IPS DF 4.7 (cell line): Measurements from ENCODE around the gene CHRNA3.

Experiments used
- DNase-seq: peaks from one replicate; pipeline ENCODE4 v3.0.0-alpha.2; 2013; ENCODE audit warnings: low spot score; ENCODE audit errors: extremely low read depth

The CHRNA3 gene

DNA sequence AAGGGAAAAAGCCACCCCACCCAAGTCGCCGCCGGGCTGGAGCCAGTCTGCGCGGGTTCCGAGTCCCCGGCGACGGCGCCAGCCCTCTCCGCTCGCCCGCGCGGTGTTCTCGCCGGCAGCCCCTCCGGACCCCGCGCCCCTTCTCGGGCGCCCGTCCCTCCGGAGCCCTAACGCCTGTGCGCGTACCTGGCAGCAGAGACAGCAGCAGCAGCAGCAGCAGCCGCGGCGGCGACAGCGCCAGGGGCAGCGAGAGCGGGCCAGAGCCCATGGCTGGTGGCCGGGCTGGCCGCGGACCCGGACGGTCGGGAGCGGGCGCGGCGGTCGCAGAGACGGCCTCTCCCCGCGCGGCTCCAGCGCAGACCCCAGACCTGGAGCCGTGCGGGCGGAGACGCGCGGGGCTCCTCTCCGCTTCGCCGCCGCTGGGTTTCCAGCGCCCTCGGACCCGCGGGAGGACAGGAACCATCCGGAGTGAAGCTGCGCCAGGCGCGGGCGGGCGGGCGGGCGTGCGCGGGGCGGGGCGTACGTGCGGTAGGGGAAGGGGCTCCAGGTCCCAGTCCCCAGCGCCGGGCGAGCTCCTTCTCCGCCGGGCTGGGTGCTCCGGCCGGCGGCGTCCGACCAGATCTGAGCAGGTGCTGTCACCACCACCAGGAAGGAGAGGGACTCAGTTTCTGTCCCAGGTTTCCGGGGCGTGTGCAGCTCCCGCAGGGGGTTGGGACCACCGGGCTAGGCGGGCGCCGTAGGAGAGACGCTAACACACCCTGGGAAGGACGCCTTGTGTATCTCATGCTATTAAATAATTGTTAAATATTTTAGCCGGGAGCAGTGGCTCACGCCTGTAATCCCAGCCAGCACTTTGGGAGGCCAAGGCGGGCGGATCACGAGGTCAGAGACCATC is at the start of gene CHRNA3:
CHRNA3 (minus strand) TSS at position 470 of the 895 bp plus-strand sequence; CDS start at position 268, 202 bp downstream.
- DNase-seq: no peak

DNA sequence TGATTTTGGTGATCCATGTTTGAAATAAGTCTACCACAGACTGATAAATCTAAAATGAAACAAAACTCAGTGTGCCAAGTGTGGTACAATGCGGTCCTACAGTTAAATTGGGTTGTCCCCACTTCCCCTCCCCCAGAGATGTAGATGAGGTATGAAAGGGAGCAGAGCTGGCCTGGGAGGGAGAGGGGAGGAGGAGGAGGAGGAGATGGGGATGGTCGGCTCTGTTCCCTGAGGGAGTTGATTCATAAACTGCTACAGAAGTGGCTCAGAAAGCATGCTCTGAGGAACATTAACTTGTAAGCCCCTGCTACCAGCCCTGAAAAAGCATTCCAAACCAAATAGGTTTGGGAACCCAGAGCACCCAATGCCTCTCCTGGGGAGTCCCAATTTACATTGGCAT is 48.2 kb upstream of the CHRNA3 start:
- no peak for DNase-seq

DNA sequence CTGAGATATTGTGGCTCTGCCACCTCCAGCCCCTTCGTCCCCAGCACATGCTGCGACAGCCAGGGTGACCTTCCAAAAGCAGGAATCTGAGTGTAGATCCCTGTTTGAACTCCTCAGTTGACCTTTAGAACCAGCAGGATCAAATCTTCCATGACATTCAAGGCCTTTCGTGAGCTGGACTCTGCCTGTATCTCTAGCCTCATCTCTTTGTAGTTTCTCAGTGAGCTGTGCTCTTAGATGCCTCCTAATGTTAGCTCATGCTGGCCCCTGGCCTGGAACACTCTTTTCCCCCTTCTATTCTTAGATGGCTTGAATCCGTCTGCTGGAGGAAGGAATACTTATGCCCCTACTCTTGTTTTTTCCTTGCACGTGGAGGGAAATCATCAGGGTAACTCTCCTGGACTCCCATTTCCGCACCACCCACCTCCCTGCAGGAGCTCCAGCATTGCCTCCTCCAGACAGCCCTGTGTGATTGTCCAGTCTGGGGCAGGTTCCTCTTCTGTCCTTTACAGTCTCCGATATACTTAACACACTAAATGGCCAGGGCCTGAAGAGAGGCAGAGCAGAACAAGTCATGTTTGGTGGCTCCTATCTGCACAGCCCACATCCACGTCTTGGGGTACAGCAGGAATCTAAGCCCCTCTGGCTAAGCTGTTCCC is 46.9 kb upstream of the CHRNA3 start:
- DNase-seq: no peak

DNA sequence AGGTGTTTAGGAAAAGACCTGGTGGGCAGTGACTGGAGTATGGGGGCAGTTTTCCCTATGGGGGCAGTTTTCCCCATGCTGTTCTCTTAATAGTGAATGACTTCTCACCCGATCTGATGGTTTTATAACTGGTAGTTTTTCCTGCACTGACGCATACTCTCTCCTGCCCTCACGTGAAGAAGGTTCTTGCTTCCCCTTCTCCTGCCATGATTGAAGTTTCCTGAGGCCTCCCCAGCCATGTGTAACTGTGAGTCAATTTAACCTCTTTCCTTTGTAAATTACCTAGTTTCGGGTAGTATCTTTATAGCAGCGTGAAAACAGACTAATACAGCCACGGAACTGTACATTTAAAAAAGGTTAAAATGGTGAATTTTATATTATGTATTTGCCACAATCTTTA is 45.2 kb upstream of the CHRNA3 start:
- no peak for DNase-seq

DNA sequence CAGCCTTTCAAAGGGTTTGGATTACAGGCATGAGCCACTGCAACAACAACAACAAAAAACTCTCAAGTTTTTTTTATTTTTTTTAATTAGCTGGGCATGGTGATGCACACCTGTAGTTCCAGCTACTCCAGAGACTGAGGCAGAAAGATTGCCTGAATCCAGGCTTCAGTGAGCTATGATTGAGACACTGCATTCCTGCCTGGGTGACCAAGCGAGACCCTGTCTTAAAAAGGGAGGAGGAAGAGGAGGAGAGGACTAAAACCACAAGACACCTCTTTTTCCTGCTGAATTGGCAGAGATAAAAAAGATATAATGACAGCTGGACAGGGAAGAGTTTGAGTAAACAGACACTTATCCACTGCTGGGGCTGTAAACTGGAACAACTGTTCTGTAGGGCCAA is 42.9 kb upstream of the CHRNA3 start:
- no peak for DNase-seq

DNA sequence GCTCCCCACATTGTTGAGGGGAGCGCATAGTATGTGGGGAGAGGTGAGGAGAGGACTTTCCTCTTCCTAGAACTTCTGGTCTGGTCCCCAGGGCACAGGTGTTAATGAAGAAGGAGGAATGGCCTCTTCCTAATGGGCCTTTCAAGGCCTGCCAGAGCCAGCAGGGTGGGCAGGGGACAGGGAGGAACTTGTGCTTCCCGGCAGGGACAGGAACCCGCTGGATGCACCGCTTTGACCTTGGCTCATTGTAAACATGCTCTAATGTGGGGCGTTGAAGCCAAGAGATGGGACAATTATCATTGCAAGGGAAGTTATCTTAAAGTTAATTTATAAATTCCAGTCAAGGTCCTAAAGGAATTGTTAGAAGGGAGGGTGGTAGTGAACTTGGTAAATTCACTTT is 41.2 kb upstream of the CHRNA3 start:
- DNase-seq: no peak

DNA sequence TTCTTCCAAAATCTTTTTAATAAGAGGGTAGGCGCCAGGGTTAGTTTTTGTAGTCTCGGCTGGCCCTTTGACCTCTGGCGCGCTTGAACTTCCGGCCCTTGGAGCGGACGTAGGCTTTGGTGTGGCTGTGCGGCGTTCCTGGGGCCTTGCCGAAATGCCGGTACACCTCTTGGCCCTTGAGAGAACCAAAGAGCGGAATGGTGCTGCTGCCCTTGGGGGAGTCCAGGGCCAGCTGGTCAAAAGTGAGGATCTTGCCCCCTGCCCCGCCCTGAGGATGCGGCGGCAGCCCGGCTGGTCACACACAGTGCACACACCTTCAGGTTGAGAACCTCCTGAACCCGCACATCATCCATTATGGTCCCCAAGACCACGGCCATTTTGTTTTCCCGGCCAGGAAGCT is 40.2 kb upstream of the CHRNA3 start:
- DNase-seq: no peak

DNA sequence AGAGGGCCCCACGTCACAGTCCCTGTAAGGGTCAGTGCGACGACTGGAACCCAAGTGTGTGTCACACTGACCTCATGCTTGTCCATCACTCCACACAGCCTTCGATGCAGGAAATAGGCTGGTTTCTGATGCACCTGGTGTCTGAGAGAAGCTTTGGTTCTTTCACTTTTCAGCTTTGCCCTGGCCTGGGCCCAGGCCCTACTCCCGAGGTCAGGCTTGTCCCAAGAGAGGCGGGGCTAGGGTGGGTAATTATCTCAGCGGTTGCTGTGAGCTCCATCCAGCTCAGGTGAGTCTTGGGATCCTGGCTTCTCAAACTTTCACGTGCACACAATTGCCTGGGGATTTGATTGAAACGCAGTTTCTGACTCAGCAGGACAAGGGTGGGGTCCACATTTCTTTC is 39.8 kb upstream of the CHRNA3 start:
- no peak for DNase-seq

DNA sequence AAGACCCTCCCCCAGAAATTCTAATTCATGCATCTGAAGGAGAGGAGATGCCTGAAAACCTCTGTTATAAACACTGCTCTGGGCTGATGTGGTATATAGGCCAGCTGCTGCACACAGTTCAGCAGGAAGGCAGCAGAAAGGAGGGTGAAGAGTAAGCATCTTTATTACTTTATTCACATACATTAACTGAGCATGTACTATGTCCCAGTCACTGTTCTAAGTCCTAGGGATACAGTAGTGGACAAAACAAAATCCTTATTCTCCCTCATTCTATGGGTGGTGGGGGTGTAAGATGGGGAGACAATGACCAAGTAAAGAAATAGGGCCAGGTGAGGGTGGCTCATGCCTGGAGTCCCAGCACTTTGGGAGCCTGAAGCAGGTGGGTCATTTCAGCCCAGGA is 38.0 kb upstream of the CHRNA3 start:
- DNase-seq: no peak

DNA sequence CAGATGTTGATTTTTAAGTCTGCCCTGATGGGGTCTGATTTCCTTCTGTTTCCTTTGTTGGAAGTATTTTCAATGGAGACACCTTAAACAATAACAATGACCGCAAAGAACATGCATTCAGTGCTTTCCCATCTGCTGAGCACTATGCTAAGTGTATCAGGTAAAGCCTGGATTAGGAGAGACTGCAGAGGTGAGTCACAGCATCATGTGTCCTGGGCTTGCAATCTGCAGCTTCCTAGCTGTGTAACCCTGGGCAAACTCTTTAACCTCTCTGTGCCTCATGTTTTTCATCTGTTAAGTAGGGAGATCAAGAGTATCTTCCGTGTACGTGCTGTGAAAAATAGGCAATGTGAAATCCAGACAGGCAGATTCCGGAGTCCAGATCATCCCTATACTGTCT is 33.5 kb upstream of the CHRNA3 start:
- no peak for DNase-seq

DNA sequence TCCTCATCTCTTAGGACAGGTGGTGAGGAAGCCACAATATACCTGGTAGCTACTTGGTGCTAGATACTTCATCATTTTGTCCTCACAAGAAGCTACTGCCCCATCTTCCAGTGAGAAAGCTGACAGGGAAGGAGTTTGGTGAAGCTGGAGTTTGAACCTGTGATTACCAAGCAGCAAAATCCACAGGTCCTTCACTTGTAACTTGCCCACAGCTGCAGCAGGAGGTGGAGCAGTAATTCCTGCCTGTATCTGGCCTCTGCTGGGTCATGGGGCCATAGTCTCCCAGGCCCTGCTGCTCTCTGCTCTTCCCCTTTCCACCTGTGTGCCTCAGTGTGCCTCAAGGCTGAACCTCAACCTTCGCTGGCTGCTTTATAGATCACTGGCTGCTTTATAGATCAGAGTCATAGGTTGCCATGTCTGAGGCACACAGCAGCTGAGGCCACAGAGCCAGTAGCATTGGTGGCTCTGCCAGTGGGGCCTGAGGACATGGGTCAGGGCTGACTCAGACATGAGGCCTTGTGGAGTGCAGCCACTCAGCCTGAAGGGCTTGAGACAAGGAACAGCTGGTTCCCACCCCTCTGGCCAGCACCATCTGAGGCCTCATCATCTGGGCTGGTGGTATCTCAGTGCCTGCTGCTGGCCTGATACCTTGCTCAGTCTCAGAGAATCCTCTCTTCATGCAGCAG is 31.3 kb upstream of the CHRNA3 start:
- DNase-seq: no peak

DNA sequence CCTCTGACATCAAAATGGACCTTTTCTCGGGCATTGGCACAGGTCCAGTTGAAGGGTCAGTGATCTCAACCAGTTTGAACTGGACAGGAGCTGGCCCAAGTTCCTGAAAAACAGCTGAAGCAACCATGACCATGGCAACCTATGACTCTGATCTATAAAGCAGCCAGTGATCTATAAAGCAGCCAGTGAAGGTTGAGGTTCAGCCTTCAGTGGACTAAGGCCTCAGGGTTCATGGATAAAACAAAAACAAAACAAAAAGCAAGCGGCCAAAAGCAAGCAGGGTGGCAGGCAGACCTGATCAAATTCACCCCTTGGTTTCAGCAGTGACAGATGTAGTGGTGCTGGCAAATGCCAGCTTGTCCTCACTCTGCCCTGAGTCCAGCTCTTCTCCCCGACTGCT is 30.2 kb upstream of the CHRNA3 start:
- DNase-seq: no peak

DNA sequence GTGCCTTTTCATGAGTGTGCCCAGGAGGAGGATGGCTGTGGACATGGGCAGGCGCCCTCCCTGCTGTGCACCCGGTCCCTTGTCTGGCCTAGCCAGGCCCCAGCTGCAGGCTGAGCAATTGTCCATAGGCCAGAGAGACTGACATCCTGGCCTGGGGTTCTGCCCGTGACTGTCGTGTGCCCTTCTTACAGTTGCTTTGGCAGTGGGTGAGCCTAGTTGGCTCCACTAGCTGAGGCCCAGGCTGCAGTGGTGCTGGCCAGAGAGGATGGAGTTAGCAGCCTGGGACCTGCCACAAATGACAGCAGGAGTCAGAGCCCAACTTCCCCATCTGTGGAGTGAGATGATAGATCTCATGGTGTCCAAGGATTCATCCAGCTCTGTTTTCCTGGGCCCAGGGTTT is 29.2 kb upstream of the CHRNA3 start:
- no peak for DNase-seq

DNA sequence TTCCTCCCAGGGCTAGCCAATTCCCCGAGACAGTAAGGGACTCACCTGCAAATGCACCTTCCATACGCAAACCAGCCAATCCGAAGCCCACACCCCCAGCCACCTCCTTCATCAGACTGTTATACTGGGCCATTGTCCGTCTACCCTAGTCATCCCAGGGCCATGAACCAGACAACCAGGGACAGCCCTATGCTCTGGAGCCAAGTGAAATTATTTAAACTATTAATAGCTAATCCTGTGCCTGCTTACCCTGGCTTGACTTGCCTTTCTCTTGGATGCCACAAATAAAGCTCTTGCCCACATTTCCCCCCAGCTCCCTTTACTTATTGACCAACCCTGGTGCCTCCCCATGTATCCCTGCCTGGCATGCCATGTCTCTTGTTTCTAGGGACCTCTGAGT is 24.2 kb upstream of the CHRNA3 start:
- DNase-seq: no peak

DNA sequence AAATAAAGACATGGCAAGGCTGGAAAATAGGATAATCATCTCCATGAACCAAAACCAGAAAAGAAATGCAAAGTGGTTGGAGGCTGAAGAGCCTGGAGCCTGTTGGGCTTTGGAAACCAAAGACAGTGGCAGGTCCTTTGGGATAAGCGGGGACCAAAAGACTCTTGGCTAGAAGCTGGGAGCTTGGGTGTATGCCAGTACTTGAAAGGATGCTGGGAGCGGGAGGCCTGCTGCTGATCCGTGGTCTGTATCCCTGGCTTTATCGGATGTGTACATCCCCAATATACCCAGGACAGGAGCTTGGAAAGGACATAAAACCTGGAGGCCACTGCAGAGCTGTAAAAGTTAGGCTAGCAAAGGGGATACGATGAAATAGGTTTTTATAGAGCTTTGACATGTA is 21.5 kb upstream of the CHRNA3 start:
- DNase-seq: no peak

DNA sequence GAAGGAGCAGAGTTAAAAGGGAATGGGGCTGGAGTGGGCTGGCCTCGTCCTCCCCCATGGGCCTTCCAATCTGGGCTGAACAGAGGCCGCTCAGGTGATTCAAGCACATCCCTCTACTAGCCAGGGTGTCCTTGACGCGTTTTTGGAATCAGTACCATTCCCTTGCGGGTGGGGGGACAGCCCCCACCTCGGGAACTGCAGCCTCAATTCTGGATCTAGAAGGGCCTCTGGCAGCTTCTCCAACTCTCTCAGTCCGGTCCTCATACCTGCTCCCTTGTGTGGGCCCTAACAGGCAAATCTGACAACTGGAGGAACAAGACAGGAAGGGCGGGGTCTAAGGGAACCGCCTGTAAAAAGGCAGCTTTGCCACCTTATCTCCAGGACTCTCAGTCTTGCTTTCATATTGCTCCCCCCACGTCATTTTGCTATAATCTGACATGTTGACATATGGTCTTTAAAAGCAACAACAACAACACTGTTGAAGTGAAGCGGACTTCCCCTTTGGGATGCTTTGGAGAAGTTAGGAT is 21.0 kb upstream of the CHRNA3 start:
- no peak for DNase-seq

DNA sequence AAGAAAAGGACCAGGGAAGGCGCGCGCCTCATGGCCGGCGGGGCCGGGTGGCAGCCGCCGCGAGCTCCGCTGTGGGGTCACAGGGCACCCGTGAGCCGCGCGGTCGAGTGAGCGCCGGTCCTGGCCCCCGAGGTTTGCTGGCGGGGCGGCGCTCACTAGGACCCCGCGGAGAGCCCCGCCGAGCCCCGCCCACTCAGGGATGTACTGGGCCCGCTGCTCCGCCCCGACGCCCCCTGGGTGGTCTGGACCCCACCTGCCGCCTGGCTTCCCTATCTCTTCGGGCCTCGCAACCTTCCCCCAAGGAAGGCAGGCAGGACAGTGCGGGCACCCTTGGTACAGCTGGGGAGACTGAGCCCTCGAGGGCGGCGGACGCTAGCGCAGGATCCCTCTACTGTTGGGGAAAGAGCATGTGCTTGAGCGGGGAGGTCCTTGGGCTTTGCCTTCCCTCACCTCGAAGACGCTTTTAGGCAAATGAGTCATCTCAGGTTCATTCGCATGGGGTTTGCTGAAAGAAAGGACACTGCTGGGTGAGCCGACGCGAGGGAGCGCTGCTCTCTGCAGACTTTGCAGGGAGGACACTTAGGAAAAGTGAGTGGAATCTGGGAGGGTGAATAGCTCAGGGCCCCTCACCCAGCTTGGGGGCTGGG is 20.4 kb upstream of the CHRNA3 start, which contains the start of gene CHRNB4:
CHRNB4 (minus strand) TSS at position 109 of the 647 bp plus-strand sequence; CDS start at position 32, 77 bp downstream.
- peak; percentile 76 for DNase-seq

DNA sequence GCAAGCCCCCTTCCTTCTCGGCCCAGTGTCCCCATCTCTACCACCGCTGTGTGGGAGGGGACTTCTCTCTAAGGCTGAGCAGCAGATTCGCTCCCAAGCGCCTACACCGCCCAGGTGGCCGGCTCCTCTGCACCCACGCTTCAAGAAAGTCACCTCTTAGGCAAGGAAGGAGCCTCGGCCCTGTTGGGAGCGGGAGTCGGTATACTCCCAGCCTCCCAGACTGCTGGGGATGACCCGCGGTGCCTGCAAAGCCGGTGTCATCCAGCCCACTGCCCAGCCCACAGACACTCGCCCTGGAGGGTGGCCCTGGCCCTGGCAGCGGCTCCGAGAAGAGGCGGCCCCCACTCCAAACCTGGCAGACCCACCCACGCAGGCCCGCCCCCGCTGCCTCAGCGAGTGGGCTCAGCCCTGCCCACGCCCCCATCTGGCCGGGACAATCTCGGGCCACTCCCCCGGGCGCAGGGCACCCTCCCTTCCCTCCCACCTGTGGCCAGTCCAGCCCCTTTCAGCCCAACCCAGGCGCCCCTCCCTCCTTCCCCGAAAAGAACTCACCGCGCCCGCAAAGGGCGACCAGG is 19.8 kb upstream of the CHRNA3 start:
- DNase-seq: no peak

DNA sequence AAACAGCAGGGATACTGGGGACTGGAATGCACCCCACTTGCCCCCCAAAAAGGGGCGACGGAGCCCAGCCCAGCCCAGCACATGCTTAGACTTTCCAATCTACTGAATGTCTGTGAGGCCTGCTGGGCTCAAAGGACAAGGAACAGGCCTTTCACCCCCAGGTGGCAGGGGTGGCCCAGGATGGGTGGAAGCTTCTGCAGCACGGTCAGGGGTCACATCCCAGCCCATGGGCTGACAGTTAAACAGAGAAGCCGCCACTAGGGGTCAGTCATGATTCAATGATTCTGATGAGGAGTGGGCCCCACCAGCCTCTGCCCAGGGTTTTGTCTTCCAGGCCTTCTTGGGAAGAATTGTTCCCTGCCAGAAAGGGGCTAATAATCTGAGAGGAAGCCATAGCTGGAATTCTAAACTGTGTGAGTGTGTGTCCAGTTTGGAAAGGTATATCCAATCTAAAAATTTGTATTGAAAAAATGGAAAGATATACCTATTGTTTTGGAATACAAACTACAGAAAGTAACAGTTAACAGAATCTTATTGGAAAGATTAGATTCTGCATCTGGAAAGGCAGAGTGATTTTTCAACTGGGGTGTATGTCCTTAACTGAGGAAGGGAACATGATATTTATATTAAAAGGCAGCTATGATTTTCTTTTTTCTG is 18.0 kb upstream of the CHRNA3 start:
- DNase-seq: peak; percentile 56

DNA sequence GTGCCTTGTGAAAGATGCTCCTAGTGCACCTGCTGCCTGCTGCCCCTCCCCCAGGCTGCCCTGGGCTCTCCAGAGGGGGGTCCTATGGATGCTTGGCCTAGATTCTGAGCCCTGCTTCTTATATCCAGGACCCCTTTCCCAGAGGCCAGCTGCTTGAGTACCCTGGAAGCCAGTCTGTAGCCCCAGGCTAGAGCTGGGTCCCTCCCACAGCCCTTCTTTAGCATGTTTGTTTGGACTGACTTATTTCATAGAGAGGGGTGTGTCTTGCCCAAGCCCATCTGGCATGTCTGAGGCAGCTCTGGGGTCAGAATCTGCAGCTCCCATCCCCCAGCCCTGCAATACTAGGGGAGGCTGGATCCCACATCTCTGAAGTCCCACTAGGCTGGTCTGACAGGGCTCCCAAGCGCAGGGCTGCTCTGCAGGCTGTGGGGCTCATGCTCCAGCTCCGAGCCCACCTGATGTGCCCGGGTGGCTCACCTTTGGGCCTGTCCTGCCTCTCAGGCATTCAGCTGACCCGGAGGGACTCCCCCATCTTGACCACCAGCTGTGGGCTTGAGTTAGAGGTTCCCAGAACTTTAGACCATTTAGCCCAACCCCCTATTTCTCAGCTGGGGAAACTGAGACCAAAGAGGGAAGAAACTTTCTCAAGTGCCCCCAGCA is 17.1 kb upstream of the CHRNA3 start:
- no peak for DNase-seq
